Osteoblast (primary cell): ENCODE measurements around the gene PLEKHG3. TPM values are rescaled to one million over a fixed set of nuclear protein-coding genes. Genes with fewer than 3 reads are reported as not detected.
A peak's percentile ranks its signal among the peaks of the same experiment; 100 is the strongest.

Experiments used
- DNase-seq: peaks from one replicate; pipeline ENCODE4 v3.0.0; 2011; ENCODE audit warnings: low spot score, mixed read lengths; ENCODE audit not compliant: insufficient read length; ENCODE audit errors: missing footprints
- H2AFZ ChIP-seq: 2 replicates; pipeline ENCODE4 v1.6.0; 2011; ENCODE audit warnings: mild to moderate bottlenecking, low read length
- H3K27ac ChIP-seq: 2 replicates; pipeline ENCODE4 v1.5.1; 2011; ENCODE audit warnings: mild to moderate bottlenecking, low read depth, low read length, moderate library complexity
- H3K27me3 ChIP-seq: 2 replicates; pipeline ENCODE4 v1.6.0; 2012; ENCODE audit warnings: mild to moderate bottlenecking, control low read depth, inconsistent platforms, low read length, moderate library complexity; ENCODE audit not compliant: insufficient read depth
- H3K36me3 ChIP-seq: 2 replicates; pipeline ENCODE4 v1.5.1; 2011; ENCODE audit warnings: mild to moderate bottlenecking, low read length, control low read depth, moderate library complexity; ENCODE audit not compliant: insufficient read depth
- H3K4me1 ChIP-seq: 2 replicates; pipeline ENCODE4 v1.5.1; 2011; ENCODE audit warnings: mild to moderate bottlenecking, low read length, control low read depth, moderate library complexity; ENCODE audit not compliant: insufficient read depth
- H3K4me2 ChIP-seq: 2 replicates; pipeline ENCODE4 v1.6.0; 2011; ENCODE audit warnings: mild to moderate bottlenecking, low read length; ENCODE audit not compliant: insufficient read depth
- H3K4me3 ChIP-seq: fragments of 200-600 bp; sonication (generic); 3 replicates; pipeline ENCODE4 v1.5.1; 2012; ENCODE audit warnings: mild to moderate bottlenecking, low read length, inconsistent platforms; ENCODE audit not compliant: insufficient read depth
- H3K79me2 ChIP-seq: 2 replicates; pipeline ENCODE4 v1.6.0; 2012; ENCODE audit warnings: mild to moderate bottlenecking, low read length, control low read depth, inconsistent platforms; ENCODE audit not compliant: insufficient read depth
- H3K9me3 ChIP-seq: 2 replicates; pipeline ENCODE4 v1.5.1; 2011; ENCODE audit warnings: low read depth, low read length, control low read depth
- H4K20me1 ChIP-seq: 2 replicates; pipeline ENCODE4 v1.6.0; 2012; ENCODE audit warnings: mild to moderate bottlenecking, low read length, control low read depth; ENCODE audit not compliant: insufficient read depth
- CTCF ChIP-seq: IDR thresholded peaks from 2 replicates; pipeline ENCODE4 v1.5.1; 2011; ENCODE audit warnings: mild to moderate bottlenecking, low read depth, low read length, moderate library complexity; ENCODE audit errors: extremely low read depth
- total RNA-seq: library from RNA; depleted of rRNA; stranded (reverse); fragments of >200 nt; gene quantifications from 2 replicates; pipeline ENCODE4 v1.2.3, GENCODE V29; 2012

Gene PLEKHG3
- total RNA-seq, 1 donor: 5.4 TPM

- TF ChIP-seq CTCF: no peak
Observed at GRCh38 chr14:64755781-64756221, 51.6 kb downstream of the PLEKHG3 start.

GRCh38 chr14:64756712-64757111, 52.5 kb downstream of the PLEKHG3 start:
- H3K4me1 ChIP-seq: peaks cover 25% of the 10 kb centered on the region
- peaks cover 32% of the 10 kb centered on the region for H3K27me3 ChIP-seq
- no peak overlapping the region for H3K4me3 ChIP-seq
- H4K20me1 ChIP-seq: no peaks in the 10 kb centered on the region
- no peak overlapping the region for H2AFZ ChIP-seq
- no peak for DNase-seq
- no peak overlapping the region for H3K27ac ChIP-seq
- no peak for TF ChIP-seq CTCF
- H3K9me3 ChIP-seq: no peaks in the 10 kb centered on the region
- no peaks in the 10 kb centered on the region for H3K36me3 ChIP-seq
- H3K79me2 ChIP-seq: no peaks in the 10 kb centered on the region
- H3K4me2 ChIP-seq: no peak overlapping the region

More at GRCh38 chr14:64755781-64756221, 51.6 kb downstream of the PLEKHG3 start:
- peaks cover 19% of the 10 kb centered on the region for H3K4me1 ChIP-seq
- H3K79me2 ChIP-seq: no peaks in the 10 kb centered on the region
- H4K20me1 ChIP-seq: no peaks in the 10 kb centered on the region
- H3K4me2 ChIP-seq: no peak overlapping the region
- H3K9me3 ChIP-seq: no peaks in the 10 kb centered on the region
- no peaks in the 10 kb centered on the region for H3K36me3 ChIP-seq
- H3K4me3 ChIP-seq: no peak overlapping the region
- no peak for DNase-seq
- peaks cover 28% of the 10 kb centered on the region for H3K27me3 ChIP-seq
- no peak overlapping the region for H2AFZ ChIP-seq
- H3K27ac ChIP-seq: no peak overlapping the region

- Histone ChIP-seq H3K9me3 (no peaks in the 10 kb centered on the region), H3K79me2 (no peaks in the 10 kb centered on the region), H3K4me3 (no peak overlapping the region), H3K36me3 (no peaks in the 10 kb centered on the region), H4K20me1 (no peaks in the 10 kb centered on the region), H2AFZ (no peak overlapping the region), H3K27ac (no peak overlapping the region), H3K4me1 (peaks cover 34% of the 10 kb centered on the region), H3K4me2 (no peak overlapping the region), H3K27me3 (peaks cover 33% of the 10 kb centered on the region)
- DNase-seq: no peak
- TF ChIP-seq CTCF: no peak
Observed at GRCh38 chr14:64757601-64758000, 53.4 kb downstream of the PLEKHG3 start.

GRCh38 chr14:64758025-64758521, 53.8 kb downstream of the PLEKHG3 start:
- Histone ChIP-seq H3K4me1 (peaks cover 36% of the 10 kb centered on the region), H3K4me2 (peak overlapping the region; percentile 62), H4K20me1 (no peaks in the 10 kb centered on the region), H3K4me3 (no peak overlapping the region), H2AFZ (no peak overlapping the region), H3K27me3 (peaks cover 33% of the 10 kb centered on the region), H3K79me2 (no peaks in the 10 kb centered on the region), H3K9me3 (no peaks in the 10 kb centered on the region), H3K36me3 (no peaks in the 10 kb centered on the region), H3K27ac (peak overlapping the region; percentile 76)
- TF ChIP-seq CTCF: no peak
- no peak for DNase-seq
